ENCODE results near the gene CELSR1. TPM values are rescaled to one million over a fixed set of nuclear protein-coding genes. Genes with fewer than 3 reads are reported as not detected.

Gene CELSR1
- total and polyA plus RNA-seq, 2 donors (not counting 1 experiment from before 2014, with no cell fraction given), result 0.07 to 1.8 TPM

GRCh38 chr22:46572911-46573780, 35.7 kb upstream of the CELSR1 start:
- no peak overlapping the region for H3K9ac ChIP-seq (ENCODE audit: insufficient read depth, low read length)
- no peak overlapping the region for H3K27ac ChIP-seq (ENCODE audit: insufficient read depth, low read length)
- H3K4me3 ChIP-seq (replicated peaks in 1 of 4; ENCODE audit: control extremely low read depth in 1 of 4, insufficient read depth in 1 of 4, low read depth in 3 of 4, low read length in 4 of 4), result no peak overlapping the region
- H3K4me2 ChIP-seq (ENCODE audit: extremely low read depth, insufficient read depth, low read length), result no peak overlapping the region
- H3K4me1 ChIP-seq (ENCODE audit: control insufficient read depth, extremely low read depth, insufficient read depth, low read length), result no peaks in the 10 kb centered on the region
- no peaks in the 10 kb centered on the region for H3K79me2 ChIP-seq (ENCODE audit: control insufficient read depth, insufficient read depth, low read length)
- TF ChIP-seq EZH2 (IDR thresholded peaks at IDR 0.05; ENCODE audit: low read length, missing control alignments), result no peak
- TF ChIP-seq, protein P1, sequence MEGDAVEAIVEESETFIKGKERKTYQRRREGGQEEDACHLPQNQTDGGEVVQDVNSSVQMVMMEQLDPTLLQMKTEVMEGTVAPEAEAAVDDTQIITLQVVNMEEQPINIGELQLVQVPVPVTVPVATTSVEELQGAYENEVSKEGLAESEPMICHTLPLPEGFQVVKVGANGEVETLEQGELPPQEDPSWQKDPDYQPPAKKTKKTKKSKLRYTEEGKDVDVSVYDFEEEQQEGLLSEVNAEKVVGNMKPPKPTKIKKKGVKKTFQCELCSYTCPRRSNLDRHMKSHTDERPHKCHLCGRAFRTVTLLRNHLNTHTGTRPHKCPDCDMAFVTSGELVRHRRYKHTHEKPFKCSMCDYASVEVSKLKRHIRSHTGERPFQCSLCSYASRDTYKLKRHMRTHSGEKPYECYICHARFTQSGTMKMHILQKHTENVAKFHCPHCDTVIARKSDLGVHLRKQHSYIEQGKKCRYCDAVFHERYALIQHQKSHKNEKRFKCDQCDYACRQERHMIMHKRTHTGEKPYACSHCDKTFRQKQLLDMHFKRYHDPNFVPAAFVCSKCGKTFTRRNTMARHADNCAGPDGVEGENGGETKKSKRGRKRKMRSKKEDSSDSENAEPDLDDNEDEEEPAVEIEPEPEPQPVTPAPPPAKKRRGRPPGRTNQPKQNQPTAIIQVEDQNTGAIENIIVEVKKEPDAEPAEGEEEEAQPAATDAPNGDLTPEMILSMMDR (conservative IDR thresholded peaks at IDR 0.05 in 1 of 2, IDR thresholded peaks at IDR 0.05 in 1 of 2; ENCODE audit: low read depth in 1 of 2, low read length in 2 of 2), result no peak
- no peaks in the 10 kb centered on the region for H4K20me1 ChIP-seq (ENCODE audit: control insufficient read depth, extremely low read depth, insufficient read depth, low read length)
- no peak for DNase-seq (ENCODE audit: low read depth in 2 of 2)
- H3K9me3 ChIP-seq (ENCODE audit: control insufficient read depth, insufficient read depth, low read depth, low read length), result no peaks in the 10 kb centered on the region
- H3K36me3 ChIP-seq (ENCODE audit: control insufficient read depth, insufficient read depth, low read length), result no peaks in the 10 kb centered on the region
- H2AFZ ChIP-seq (ENCODE audit: low read length), result no peak overlapping the region
- H3K27me3 ChIP-seq (ENCODE audit: control insufficient read depth, insufficient read depth, low read length), result peaks cover 3% of the 10 kb centered on the region

DNA sequence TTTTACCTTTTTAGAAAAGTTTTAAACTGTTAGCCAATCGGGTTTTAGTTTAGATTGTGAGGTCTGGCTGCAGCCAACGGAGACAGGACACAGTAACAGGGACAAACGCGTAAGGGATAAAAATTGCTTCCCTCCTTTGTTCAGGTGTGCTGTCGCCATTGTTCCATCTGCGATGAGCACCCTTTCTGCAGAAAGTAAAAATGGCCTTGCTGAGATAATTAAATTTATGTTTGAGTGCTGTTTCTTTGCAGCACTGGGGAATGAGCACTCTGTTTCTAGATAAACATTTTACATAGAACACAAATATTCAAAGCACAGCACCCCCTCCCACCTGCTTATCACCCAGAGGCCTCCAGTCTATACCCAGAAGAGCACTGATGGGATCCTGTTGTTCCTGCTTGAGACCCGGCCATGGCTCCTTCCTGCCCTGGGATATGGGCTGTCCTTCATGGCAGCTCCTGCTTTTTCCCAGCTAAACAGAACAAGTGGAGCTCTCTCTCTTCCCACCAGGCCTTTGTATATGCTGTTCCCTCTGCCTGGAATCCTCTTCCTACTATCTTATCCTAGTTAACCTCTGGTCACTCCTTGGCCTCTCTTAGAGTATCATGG, 34.3 kb upstream of the CELSR1 start:
- H3K27me3 ChIP-seq (ENCODE audit: control insufficient read depth, insufficient read depth, low read length), result peaks cover 3% of the 10 kb centered on the region
- no peak for DNase-seq (ENCODE audit: low read depth in 2 of 2)
- H3K9ac ChIP-seq (ENCODE audit: insufficient read depth, low read length), result no peak overlapping the region
- H3K4me2 ChIP-seq (ENCODE audit: extremely low read depth, insufficient read depth, low read length), result no peak overlapping the region
- H3K4me3 ChIP-seq (replicated peaks in 1 of 4; ENCODE audit: control extremely low read depth in 1 of 4, insufficient read depth in 1 of 4, low read depth in 3 of 4, low read length in 4 of 4), result no peak overlapping the region
- no peak overlapping the region for H2AFZ ChIP-seq (ENCODE audit: low read length)
- TF ChIP-seq, protein P1 (conservative IDR thresholded peaks at IDR 0.05 in 1 of 2, IDR thresholded peaks at IDR 0.05 in 1 of 2; ENCODE audit: low read depth in 1 of 2, low read length in 2 of 2), result no peak
- TF ChIP-seq EZH2 (IDR thresholded peaks at IDR 0.05; ENCODE audit: low read length, missing control alignments), result no peak
- H3K79me2 ChIP-seq (ENCODE audit: control insufficient read depth, insufficient read depth, low read length), result no peaks in the 10 kb centered on the region
- H3K4me1 ChIP-seq (ENCODE audit: control insufficient read depth, extremely low read depth, insufficient read depth, low read length), result no peaks in the 10 kb centered on the region
- no peaks in the 10 kb centered on the region for H4K20me1 ChIP-seq (ENCODE audit: control insufficient read depth, extremely low read depth, insufficient read depth, low read length)
- H3K9me3 ChIP-seq (ENCODE audit: control insufficient read depth, insufficient read depth, low read depth, low read length), result no peaks in the 10 kb centered on the region
- H3K27ac ChIP-seq (ENCODE audit: insufficient read depth, low read length), result no peak overlapping the region
- H3K36me3 ChIP-seq (ENCODE audit: control insufficient read depth, insufficient read depth, low read length), result no peaks in the 10 kb centered on the region

GRCh38 chr22:46569848-46570695, 32.7 kb upstream of the CELSR1 start:
- H3K4me1 ChIP-seq (ENCODE audit: control insufficient read depth, extremely low read depth, insufficient read depth, low read length), result no peaks in the 10 kb centered on the region
- H3K27me3 ChIP-seq (ENCODE audit: control insufficient read depth, insufficient read depth, low read length), result no peaks in the 10 kb centered on the region
- H4K20me1 ChIP-seq (ENCODE audit: control insufficient read depth, extremely low read depth, insufficient read depth, low read length), result no peaks in the 10 kb centered on the region
- H3K27ac ChIP-seq (ENCODE audit: insufficient read depth, low read length), result no peak overlapping the region
- no peaks in the 10 kb centered on the region for H3K79me2 ChIP-seq (ENCODE audit: control insufficient read depth, insufficient read depth, low read length)
- no peaks in the 10 kb centered on the region for H3K36me3 ChIP-seq (ENCODE audit: control insufficient read depth, insufficient read depth, low read length)
- no peak overlapping the region for H2AFZ ChIP-seq (ENCODE audit: low read length)
- no peak overlapping the region for H3K9ac ChIP-seq (ENCODE audit: insufficient read depth, low read length)
- no peak for DNase-seq (ENCODE audit: low read depth in 2 of 2)
- TF ChIP-seq, protein P1 (conservative IDR thresholded peaks at IDR 0.05 in 1 of 2, IDR thresholded peaks at IDR 0.05 in 1 of 2; ENCODE audit: low read depth in 1 of 2, low read length in 2 of 2), result no peak
- TF ChIP-seq EZH2 (IDR thresholded peaks at IDR 0.05; ENCODE audit: low read length, missing control alignments), result no peak
- no peaks in the 10 kb centered on the region for H3K9me3 ChIP-seq (ENCODE audit: control insufficient read depth, insufficient read depth, low read depth, low read length)
- no peak overlapping the region for H3K4me3 ChIP-seq (replicated peaks in 1 of 4; ENCODE audit: control extremely low read depth in 1 of 4, insufficient read depth in 1 of 4, low read depth in 3 of 4, low read length in 4 of 4)
- no peak overlapping the region for H3K4me2 ChIP-seq (ENCODE audit: extremely low read depth, insufficient read depth, low read length)
